Smooth muscle cell of the umbilical artery (primary cell): ENCODE measurements around the gene TBC1D1. TPM values are rescaled to one million over a fixed set of nuclear protein-coding genes. Genes with fewer than 3 reads are reported as not detected.

Source experiments
- total RNA-seq: library from RNA; depleted of rRNA; stranded (reverse); fragments of >200 nt; gene quantifications from 2 replicates; pipeline ENCODE4 v1.2.3, GENCODE V29; 2014

The TBC1D1 gene, protein sequence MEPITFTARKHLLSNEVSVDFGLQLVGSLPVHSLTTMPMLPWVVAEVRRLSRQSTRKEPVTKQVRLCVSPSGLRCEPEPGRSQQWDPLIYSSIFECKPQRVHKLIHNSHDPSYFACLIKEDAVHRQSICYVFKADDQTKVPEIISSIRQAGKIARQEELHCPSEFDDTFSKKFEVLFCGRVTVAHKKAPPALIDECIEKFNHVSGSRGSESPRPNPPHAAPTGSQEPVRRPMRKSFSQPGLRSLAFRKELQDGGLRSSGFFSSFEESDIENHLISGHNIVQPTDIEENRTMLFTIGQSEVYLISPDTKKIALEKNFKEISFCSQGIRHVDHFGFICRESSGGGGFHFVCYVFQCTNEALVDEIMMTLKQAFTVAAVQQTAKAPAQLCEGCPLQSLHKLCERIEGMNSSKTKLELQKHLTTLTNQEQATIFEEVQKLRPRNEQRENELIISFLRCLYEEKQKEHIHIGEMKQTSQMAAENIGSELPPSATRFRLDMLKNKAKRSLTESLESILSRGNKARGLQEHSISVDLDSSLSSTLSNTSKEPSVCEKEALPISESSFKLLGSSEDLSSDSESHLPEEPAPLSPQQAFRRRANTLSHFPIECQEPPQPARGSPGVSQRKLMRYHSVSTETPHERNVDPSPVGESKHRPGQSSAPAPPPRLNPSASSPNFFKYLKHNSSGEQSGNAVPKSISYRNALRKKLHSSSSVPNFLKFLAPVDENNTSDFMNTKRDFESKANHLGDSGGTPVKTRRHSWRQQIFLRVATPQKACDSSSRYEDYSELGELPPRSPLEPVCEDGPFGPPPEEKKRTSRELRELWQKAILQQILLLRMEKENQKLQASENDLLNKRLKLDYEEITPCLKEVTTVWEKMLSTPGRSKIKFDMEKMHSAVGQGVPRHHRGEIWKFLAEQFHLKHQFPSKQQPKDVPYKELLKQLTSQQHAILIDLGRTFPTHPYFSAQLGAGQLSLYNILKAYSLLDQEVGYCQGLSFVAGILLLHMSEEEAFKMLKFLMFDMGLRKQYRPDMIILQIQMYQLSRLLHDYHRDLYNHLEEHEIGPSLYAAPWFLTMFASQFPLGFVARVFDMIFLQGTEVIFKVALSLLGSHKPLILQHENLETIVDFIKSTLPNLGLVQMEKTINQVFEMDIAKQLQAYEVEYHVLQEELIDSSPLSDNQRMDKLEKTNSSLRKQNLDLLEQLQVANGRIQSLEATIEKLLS (N-terminal part only)
- 48.7 and 127 TPM in 2 replicates for total RNA-seq

DNA sequence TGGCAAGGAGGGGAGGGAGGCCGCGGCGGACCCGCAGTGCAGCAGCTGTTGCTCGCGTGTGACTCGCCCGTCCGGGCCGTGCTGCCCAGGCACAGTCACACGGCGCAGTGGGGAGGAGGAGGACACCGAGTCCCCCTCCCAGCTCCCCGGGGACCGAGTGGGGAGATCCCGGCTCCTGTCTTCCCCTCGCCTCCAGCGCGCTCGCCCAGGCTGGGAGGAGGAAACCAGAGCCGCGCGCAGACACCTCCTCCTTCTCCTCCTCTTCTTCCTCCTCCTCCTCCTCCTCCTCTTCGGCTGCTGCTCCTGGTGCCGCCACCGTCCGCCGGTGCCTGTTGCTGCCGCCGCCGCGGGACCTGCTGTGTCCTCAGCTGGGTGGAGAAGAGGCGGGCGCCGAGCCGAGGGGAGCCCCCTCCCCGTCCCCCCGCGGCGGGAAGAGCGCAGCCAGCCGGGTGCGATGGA is at the start of gene TBC1D1:
TBC1D1 (plus strand) TSS at position 284 of the 459 bp plus-strand sequence. CDS start 11,012 bp downstream, outside the sequence.

GRCh38 chr4:37960098-37960497 is 69.2 kb downstream of the TBC1D1 start, which contains the start of gene PTTG2:
Gene PTTG2 (plus strand): TSS chr4:37960398. CDS start chr4:37960435, 37 bp downstream.

Other genes with a start within 250 kb of the TBC1D1 start
- gene RELL1, start 204.7 kb upstream of the TBC1D1 start, total RNA-seq: 42.9 and 48.4 TPM in 2 replicates
- gene PGM2, start 64.4 kb upstream of the TBC1D1 start, total RNA-seq: 21.1 and 44.7 TPM in 2 replicates
- gene PTTG2, start 69.3 kb downstream of the TBC1D1 start, total RNA-seq: not detected in 2 replicates